Liver (tissue), 10 donors: ENCODE results near the gene PFDN2. TPM values are rescaled to one million over a fixed set of nuclear protein-coding genes. Genes with fewer than 3 reads are reported as not detected.

ENCODE experiments used
- DNase-seq: peaks from one replicate; pipeline ENCODE4 v3.0.0-alpha.2; 2017; ENCODE audit warnings: low spot score
- H3K27ac ChIP-seq, 2 donors: one replicate each; pipeline ENCODE4 v1.7.0; 2013; ENCODE audit warnings: inconsistent platforms in 2 of 2, low read length in 2 of 2, control low read depth in 1 of 2, low read depth in 1 of 2, mild to moderate bottlenecking in 1 of 2
- H3K27me3 ChIP-seq, 4 donors: one replicate each; pipeline versions ENCODE4 v1.6.1 to v1.7.0; 2013; ENCODE audit warnings: low read length in 3 of 4, inconsistent platforms in 1 of 4, mild to moderate bottlenecking in 1 of 4, moderate library complexity in 1 of 4; ENCODE audit not compliant: control insufficient read depth in 4 of 4, insufficient read depth in 4 of 4
- H3K36me3 ChIP-seq, 4 donors: one replicate each; pipeline versions ENCODE4 v1.6.1 to v1.7.0; 2013; ENCODE audit warnings: low read length in 3 of 4, mild to moderate bottlenecking in 3 of 4, low read depth in 1 of 4, moderate library complexity in 1 of 4; ENCODE audit not compliant: control insufficient read depth in 4 of 4, insufficient read depth in 3 of 4
- H3K4me1 ChIP-seq, 4 donors: one replicate each; pipeline versions ENCODE4 v1.6.1 to v1.7.0; 2013; ENCODE audit warnings: low read length in 3 of 4, mild to moderate bottlenecking in 3 of 4, moderate library complexity in 1 of 4; ENCODE audit not compliant: control insufficient read depth in 4 of 4, insufficient read depth in 4 of 4
- H3K4me3 ChIP-seq, 3 donors: one replicate each; pipeline versions ENCODE4 v1.6.1 to v1.7.0; 2013; ENCODE audit warnings: low read length in 3 of 3, control low read depth in 1 of 3, low read depth in 1 of 3, mild to moderate bottlenecking in 1 of 3
- H3K9ac ChIP-seq, 2 donors: one replicate each; pipeline ENCODE4 v1.7.0; 2013; ENCODE audit warnings: low read length in 2 of 2, mild to moderate bottlenecking in 2 of 2, moderate library complexity in 2 of 2, control low read depth in 1 of 2, low read depth in 1 of 2
- H3K9me3 ChIP-seq, 4 donors: one replicate each; pipeline versions ENCODE4 v1.6.1 to v1.7.0; 2013; ENCODE audit warnings: low read length in 3 of 4; ENCODE audit not compliant: control insufficient read depth in 4 of 4
- ATF3 ChIP-seq: IDR thresholded peaks from 2 replicates; pipeline ENCODE4 v1.6.1; 2016; ENCODE audit warnings: antibody characterized with exemption
- EGR1 ChIP-seq, 2 donors: IDR thresholded peaks; 2 replicates each; pipeline ENCODE4 v1.6.1; 2016 to 2018; ENCODE audit warnings: antibody characterized with exemption in 2 of 2, low read depth in 2 of 2
- FOXA1 ChIP-seq: IDR thresholded peaks from 2 replicates; pipeline ENCODE4 v1.6.1; 2016; ENCODE audit warnings: antibody characterized with exemption
- FOXA2 ChIP-seq: IDR thresholded peaks from 2 replicates; pipeline ENCODE4 v1.6.1; 2016; ENCODE audit warnings: antibody characterized with exemption
- GABPA ChIP-seq, 2 donors: IDR thresholded peaks in 1 of 2; conservative IDR thresholded peaks in 1 of 2; 2 replicates each; pipeline ENCODE4 v1.6.1; 2016; ENCODE audit warnings: antibody characterized with exemption in 2 of 2, mild to moderate bottlenecking in 1 of 2, moderate library complexity in 1 of 2
- HNF4A ChIP-seq, 2 donors: conservative IDR thresholded peaks; 2 replicates each; pipeline ENCODE4 v1.6.1; 2016; ENCODE audit warnings: antibody characterized with exemption in 2 of 2, mild to moderate bottlenecking in 2 of 2
- HNF4G ChIP-seq: IDR thresholded peaks from 2 replicates; pipeline ENCODE4 v1.6.1; 2016; ENCODE audit warnings: antibody characterized with exemption
- MAX ChIP-seq: IDR thresholded peaks from 2 replicates; pipeline ENCODE4 v1.6.1; 2016; ENCODE audit warnings: antibody characterized with exemption
- NR2F2 ChIP-seq: IDR thresholded peaks from 2 replicates; pipeline ENCODE4 v1.6.1; 2016; ENCODE audit warnings: antibody characterized with exemption
- RAD21 ChIP-seq, 2 donors: IDR thresholded peaks; 2 replicates each; pipeline ENCODE4 v1.6.1; 2016; ENCODE audit warnings: antibody characterized with exemption in 2 of 2, mild to moderate bottlenecking in 2 of 2
- REST ChIP-seq: IDR thresholded peaks from 2 replicates; pipeline ENCODE4 v1.6.1; 2016; ENCODE audit warnings: antibody characterized with exemption, mild to moderate bottlenecking
- RXRA ChIP-seq, 2 donors: IDR thresholded peaks; 2 replicates each; pipeline ENCODE4 v1.6.1; 2017 to 2018; ENCODE audit warnings: antibody characterized with exemption in 2 of 2, mild to moderate bottlenecking in 1 of 2
- SP1 ChIP-seq: IDR thresholded peaks from 2 replicates; pipeline ENCODE4 v1.6.1; 2018; ENCODE audit warnings: antibody characterized with exemption, mild to moderate bottlenecking
- TAF1 ChIP-seq: conservative IDR thresholded peaks from 2 replicates; pipeline ENCODE4 v1.6.1; 2016; ENCODE audit warnings: antibody characterized with exemption, mild to moderate bottlenecking
- YY1 ChIP-seq: IDR thresholded peaks from 2 replicates; pipeline ENCODE4 v1.6.1; 2016; ENCODE audit warnings: antibody characterized with exemption, mild to moderate bottlenecking
- WGBS: extraction: QIAGEN DNeasy Blood & Tissue Kit; methylation state at CpG from one replicate; pipeline ENCODE4 v1.1.7; 2013; 5-methylcytosine and 5-hydroxymethylcytosine counted together
- polyA plus RNA-seq, 2 donors: library from polyadenylated mRNA; stranded (reverse) in 1 of 2; unstranded in 1 of 2; fragments of 200-250 nt in 1 of 2; fragments of >200 nt in 1 of 2; fragmentation: Nextera tagmentation in 1 of 2; extraction: Ambion mirVana in 1 of 2; gene quantifications; one replicate each; pipeline versions ENCODE4 v1.2.1 to v1.2.3, GENCODE V29; 2013 to 2015
- small RNA-seq: library from RNA; depleted of rRNA; stranded (forward); fragments of <200 nt; gene quantifications from one replicate; pipeline ENCODE3, GENCODE V24; 2014
- total RNA-seq, 2 donors: library from RNA; depleted of rRNA; stranded (reverse); fragments of >200 nt; gene quantifications; one replicate each; pipeline ENCODE4 v1.2.3, GENCODE V29; 2014
- donor health status: healthy.
- donor health status: healthy.
- donor health status: healthy.
- donor health status: healthy.
- donor health status: healthy.

The PFDN2 gene
- total and polyA plus RNA-seq, 4 donors = 12.4 to 61.9 (median 34.0) TPM

GRCh38 chr1:161054232-161054631 is 63.6 kb downstream of the PFDN2 start (continued):
- TF ChIP-seq GABPA (IDR thresholded peaks at IDR 0.05 in 1 of 2, conservative IDR thresholded peaks at IDR 0.05 in 1 of 2) = no peak

- no peaks in the 10 kb centered on the region for H3K27me3 ChIP-seq
- H3K27ac ChIP-seq = no peak overlapping the region
- no peak overlapping the region for H3K9ac ChIP-seq
- DNase-seq = no peak
- H3K4me3 ChIP-seq = no peak overlapping the region
- TF ChIP-seq REST (no peak), ATF3 (no peak), EGR1 (IDR thresholded peaks at IDR 0.05; ENCODE audit: low read depth in 2 of 2) (no peak), RAD21 (IDR thresholded peaks at IDR 0.05) (no peak), YY1 (no peak)
- no peaks in the 10 kb centered on the region for H3K4me1 ChIP-seq
- H3K36me3 ChIP-seq = peaks cover 0 to 5% (median 0%) of the 10 kb centered on the region in 4 donors
- WGBS = 88% methylated on average over 3 of the region's 3 CpGs
- H3K9me3 ChIP-seq = peaks cover 0 to 7% (median 2%) of the 10 kb centered on the region in 4 donors
These were observed 64.9 kb downstream of the PFDN2 start for GRCh38 chr1:161052899-161053298.

- Histone ChIP-seq H3K36me3 (peaks cover 0 to 5% (median 0%) of the 10 kb centered on the region in 4 donors), H3K4me1 (peaks cover 0 to 10% (median 2%) of the 10 kb centered on the region in 4 donors), H3K4me3 (no peak overlapping the region), H3K9me3 (peaks cover 0 to 7% (median 2%) of the 10 kb centered on the region in 4 donors), H3K27ac (no peak overlapping the region), H3K9ac (no peak overlapping the region), H3K27me3 (no peaks in the 10 kb centered on the region)
- TF ChIP-seq FOXA2 = no peak
- TF ChIP-seq GABPA (IDR thresholded peaks at IDR 0.05 in 1 of 2, conservative IDR thresholded peaks at IDR 0.05 in 1 of 2) = no peak
- no peak for TF ChIP-seq RXRA (IDR thresholded peaks at IDR 0.05)
- TF ChIP-seq MAX = no peak
- no peak for TF ChIP-seq NR2F2
- TF ChIP-seq RAD21 (IDR thresholded peaks at IDR 0.05) = no peak
- TF ChIP-seq HNF4A (conservative IDR thresholded peaks at IDR 0.05) = no peak
- TF ChIP-seq HNF4G = no peak
- no peak for TF ChIP-seq SP1
- TF ChIP-seq REST = no peak
- TF ChIP-seq TAF1 = no peak
- no peak for TF ChIP-seq FOXA1
- TF ChIP-seq YY1 = no peak
- WGBS = 94% methylated on average over 10 of the region's 10 CpGs
- DNase-seq = no peak
These were observed 66.6 kb downstream of the PFDN2 start for GRCh38 chr1:161051219-161051618.

Small RNAs within 50 kb of the gene (small RNA-seq; reads per million reads assigned to genes)
- gene RF01225 = not detected

Other genes with a start within 250 kb of the PFDN2 start
- gene ITLN1, start 232.9 kb downstream of the PFDN2 start, total RNA-seq = 10 to 100 TPM in 1 of 2 donors, 1 to 10 TPM in 1; 5.0 to 13.4 TPM
- gene ITLN1, start 232.9 kb downstream of the PFDN2 start, polyA plus RNA-seq = 1 to 10 TPM; 3.7 to 6.1 TPM
- under 1 TPM in 1 of 2 donors, not detected in 1; 0.50 TPM for gene ITLN2, start 163.2 kb downstream of the PFDN2 start, total RNA-seq
- under 1 TPM in 1 of 2 donors, not detected in 1; 0.12 TPM for gene ITLN2, start 163.2 kb downstream of the PFDN2 start, polyA plus RNA-seq
- gene F11R, start 96.9 kb downstream of the PFDN2 start, total RNA-seq = 10 to 100 TPM; 45.9 to 80.4 TPM
- 10 to 100 TPM; 25.8 to 45.3 TPM for gene F11R, start 96.9 kb downstream of the PFDN2 start, polyA plus RNA-seq
- gene TSTD1, start 79.1 kb downstream of the PFDN2 start, total RNA-seq = 10 to 100 TPM; 10.9 to 23.6 TPM
- gene TSTD1, start 79.1 kb downstream of the PFDN2 start, polyA plus RNA-seq = 10 to 100 TPM; 45.9 to 67.5 TPM
- gene USF1, start 72.1 kb downstream of the PFDN2 start, total RNA-seq = 10 to 100 TPM; 29.8 to 43.5 TPM
- gene USF1, start 72.1 kb downstream of the PFDN2 start, polyA plus RNA-seq = 10 to 100 TPM; 19.2 to 24.5 TPM
- 1 to 10 TPM; 6.6 to 8.9 TPM for gene ARHGAP30, start 48.1 kb downstream of the PFDN2 start, total RNA-seq
- gene ARHGAP30, start 48.1 kb downstream of the PFDN2 start, polyA plus RNA-seq = 1 to 10 TPM; 1.2 to 3.5 TPM
- not detected for gene NECTIN4, start 28.5 kb downstream of the PFDN2 start, total RNA-seq
- under 1 TPM in 1 of 2 donors, not detected in 1; 0.01 TPM for gene NECTIN4, start 28.5 kb downstream of the PFDN2 start, polyA plus RNA-seq
- 1 to 10 TPM; 1.9 to 2.8 TPM for gene KLHDC9, start 19.7 kb downstream of the PFDN2 start, total RNA-seq
- 1 to 10 TPM; 2.4 to 3.3 TPM for gene KLHDC9, start 19.7 kb downstream of the PFDN2 start, polyA plus RNA-seq
- 10 to 100 TPM; 17.8 to 37.2 TPM for gene NIT1, start 68 bp upstream of the PFDN2 start, total RNA-seq
- 10 to 100 TPM; 41.4 to 45.8 TPM for gene NIT1, start 68 bp upstream of the PFDN2 start, polyA plus RNA-seq
- gene DEDD, start 14.6 kb upstream of the PFDN2 start, total RNA-seq = 10 to 100 TPM; 13.8 to 16.7 TPM
- 10 to 100 TPM; 15.2 to 17.7 TPM for gene DEDD, start 14.6 kb upstream of the PFDN2 start, polyA plus RNA-seq
- 10 to 100 TPM; 34.2 to 44.1 TPM for gene UFC1, start 35.9 kb upstream of the PFDN2 start, total RNA-seq
- gene UFC1, start 35.9 kb upstream of the PFDN2 start, polyA plus RNA-seq = 10 to 100 TPM; 42.5 to 47.5 TPM
- gene USP21, start 41.5 kb upstream of the PFDN2 start, total RNA-seq = 1 to 10 TPM; 7.2 to 9.0 TPM
- gene USP21, start 41.5 kb upstream of the PFDN2 start, polyA plus RNA-seq = 1 to 10 TPM; 4.1 to 5.8 TPM
- 100 to 1,000 TPM in 1 of 2 donors, 1 to 10 TPM in 1; 6.2 to 106 TPM for gene PPOX, start 48.4 kb upstream of the PFDN2 start, total RNA-seq
- 1 to 10 TPM; 6.2 to 9.6 TPM for gene PPOX, start 48.4 kb upstream of the PFDN2 start, polyA plus RNA-seq
- 10 to 100 TPM; 13.1 to 23.8 TPM for gene B4GALT3, start 59.5 kb upstream of the PFDN2 start, total RNA-seq
- 10 to 100 TPM; 14.0 to 15.4 TPM for gene B4GALT3, start 59.5 kb upstream of the PFDN2 start, polyA plus RNA-seq
- 1 to 10 TPM in 1 of 2 donors, under 1 TPM in 1; 0.28 to 2.2 TPM for gene ADAMTS4, start 81.0 kb upstream of the PFDN2 start, total RNA-seq
- under 1 TPM; 0.21 to 0.48 TPM for gene ADAMTS4, start 81.0 kb upstream of the PFDN2 start, polyA plus RNA-seq
- 100 to 1,000 TPM; 105 to 167 TPM for gene NDUFS2, start 84.3 kb upstream of the PFDN2 start, total RNA-seq
- 100 to 1,000 TPM in 1 of 2 donors, 10 to 100 TPM in 1; 93.3 to 135 TPM for gene NDUFS2, start 84.3 kb upstream of the PFDN2 start, polyA plus RNA-seq
- gene FCER1G, start 97.3 kb upstream of the PFDN2 start, total RNA-seq = 10 to 100 TPM; 25.4 to 32.6 TPM
- 10 to 100 TPM; 46.1 to 77.1 TPM for gene FCER1G, start 97.3 kb upstream of the PFDN2 start, polyA plus RNA-seq
- gene APOA2, start 105.6 kb upstream of the PFDN2 start, total RNA-seq = 1,000 to 10,000 TPM; 5,041 to 8,644 TPM
- over 10,000 TPM; 12,638 to 30,612 TPM for gene APOA2, start 105.6 kb upstream of the PFDN2 start, polyA plus RNA-seq
- 1 to 10 TPM; 6.7 to 7.4 TPM for gene TOMM40L, start 108.0 kb upstream of the PFDN2 start, total RNA-seq
- gene TOMM40L, start 108.0 kb upstream of the PFDN2 start, polyA plus RNA-seq = 10 to 100 TPM; 10.4 to 10.5 TPM
- gene NR1I3, start 120.2 kb upstream of the PFDN2 start, total RNA-seq = 10 to 100 TPM; 10.4 to 52.3 TPM
- gene NR1I3, start 120.2 kb upstream of the PFDN2 start, polyA plus RNA-seq = 100 to 1,000 TPM in 1 of 2 donors, 10 to 100 TPM in 1; 43.0 to 128 TPM
- gene PCP4L1, start 140.7 kb upstream of the PFDN2 start, total RNA-seq = 1 to 10 TPM; 5.9 to 8.7 TPM
- gene PCP4L1, start 140.7 kb upstream of the PFDN2 start, polyA plus RNA-seq = 1 to 10 TPM; 1.1 to 4.1 TPM
- 1 to 10 TPM in 1 of 2 donors, under 1 TPM in 1; 0.37 to 1.0 TPM for gene MPZ, start 191.9 kb upstream of the PFDN2 start, total RNA-seq
- 1 to 10 TPM in 1 of 2 donors, under 1 TPM in 1; 0.97 to 7.4 TPM for gene MPZ, start 191.9 kb upstream of the PFDN2 start, polyA plus RNA-seq
- 100 to 1,000 TPM in 1 of 2 donors, 10 to 100 TPM in 1; 44.3 to 116 TPM for gene SDHC, start 196.3 kb upstream of the PFDN2 start, total RNA-seq
- gene SDHC, start 196.3 kb upstream of the PFDN2 start, polyA plus RNA-seq = 100 to 1,000 TPM in 1 of 2 donors, 10 to 100 TPM in 1; 77.7 to 247 TPM
- not detected for gene CFAP126, start 249.8 kb upstream of the PFDN2 start, total RNA-seq
- not detected for gene CFAP126, start 249.8 kb upstream of the PFDN2 start, polyA plus RNA-seq